Neural cell (in vitro differentiated cells): ENCODE measurements around the gene DYNC2LI1.

Source experiments
- CTCF ChIP-seq: fragments of 450-650 bp; IDR thresholded peaks from 2 replicates; pipeline ENCODE4 v1.5.1; 2014; ENCODE audit warnings: antibody characterized with exemption, mild to moderate bottlenecking, moderate library complexity; ENCODE audit not compliant: poor library complexity, severe bottlenecking
- EP300 ChIP-seq: fragments of 450-650 bp; conservative IDR thresholded peaks from 2 replicates; pipeline ENCODE4 v1.6.1; 2014; ENCODE audit warnings: antibody characterized with exemption, mild to moderate bottlenecking, moderate library complexity; ENCODE audit not compliant: poor library complexity, severe bottlenecking
- EZH2 ChIP-seq: fragments of 200-600, 300-800 bp; shearing (Covaris generic), sonication (generic); IDR thresholded peaks from 2 replicates; pipeline ENCODE4 v1.6.1; 2014; ENCODE audit warnings: antibody characterized with exemption, low read length, borderline replicate concordance, mild to moderate bottlenecking; ENCODE audit not compliant: insufficient read depth, poor library complexity, severe bottlenecking
- POLR2AphosphoS5 ChIP-seq: IDR thresholded peaks from 2 replicates; pipeline ENCODE4 v1.6.1; 2012
- REST ChIP-seq: IDR thresholded peaks from 2 replicates; pipeline ENCODE4 v1.6.1; 2012; ENCODE audit warnings: borderline replicate concordance
- SMC3 ChIP-seq: fragments of 450-650 bp; conservative IDR thresholded peaks from 2 replicates; pipeline ENCODE4 v1.6.1; 2014; ENCODE audit warnings: antibody characterized with exemption, mild to moderate bottlenecking, moderate library complexity; ENCODE audit not compliant: poor library complexity
- TAF1 ChIP-seq: IDR thresholded peaks from 2 replicates; pipeline ENCODE4 v1.6.1; 2012; ENCODE audit warnings: low read depth

- no peak for TF ChIP-seq EP300
- no peak for TF ChIP-seq REST
- no peak for TF ChIP-seq CTCF
- no peak for TF ChIP-seq TAF1
- no peak for TF ChIP-seq SMC3
- no peak for TF ChIP-seq EZH2
- TF ChIP-seq POLR2AphosphoS5, result no peak
These were observed 3.6 kb downstream of the DYNC2LI1 start for GRCh38 chr2:43777306-43777926.
